Pulmonary artery endothelial cell (primary cell): Measurements from ENCODE around the gene C2orf81. TPM values are rescaled to one million over a fixed set of nuclear protein-coding genes. Genes with fewer than 3 reads are reported as not detected.
"Not testable (repeated sequence)": the region's sequence is repeated elsewhere in the genome, so short reads cannot be mapped to it uniquely, and the experiment has no call there.

Experiments
- DNase-seq: peaks from one replicate; pipeline ENCODE4 v3.0.0-alpha.2; 2011; ENCODE audit warnings: low read depth, low spot score
- total RNA-seq: library from RNA; depleted of rRNA; stranded (reverse); fragments of >200 nt; gene quantifications from 2 replicates; pipeline ENCODE4 v1.2.3, GENCODE V29; 2014

C2orf81 gene
- total RNA-seq: 0.13 and 0.28 TPM in 2 replicates

- peak; percentile 27 for DNase-seq
Measured at GRCh38 chr2:74421221-74421870, at the start of gene C2orf81, which contains the start of gene WDR54. Gene C2orf81 (minus strand): TSS chr2:74421619. CDS start chr2:74421560, 59 bp downstream. Gene WDR54 (plus strand): TSS chr2:74421730. CDS start chr2:74422154, 424 bp downstream.

DNA sequence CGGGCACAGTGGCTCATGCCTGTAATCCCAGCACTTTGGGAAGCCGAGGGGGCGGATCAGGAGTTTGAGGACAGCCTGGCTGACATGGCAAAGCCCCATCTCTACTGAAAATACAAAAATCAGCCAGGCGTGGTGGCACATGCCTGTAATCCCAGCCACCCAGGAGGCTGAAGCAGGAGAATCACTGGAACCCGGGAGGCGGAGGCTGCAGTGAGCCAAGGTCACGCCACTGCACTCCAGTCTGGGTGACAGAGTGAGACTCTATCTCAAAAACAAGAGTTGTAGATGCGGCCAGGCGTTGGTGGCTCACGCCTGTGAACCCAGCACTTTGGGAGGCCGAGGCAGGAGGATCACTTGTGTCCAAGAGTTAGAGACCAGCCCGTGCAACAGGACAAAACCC, 49.3 kb upstream of the C2orf81 start:
- DNase-seq: not testable (repeated sequence)

DNA sequence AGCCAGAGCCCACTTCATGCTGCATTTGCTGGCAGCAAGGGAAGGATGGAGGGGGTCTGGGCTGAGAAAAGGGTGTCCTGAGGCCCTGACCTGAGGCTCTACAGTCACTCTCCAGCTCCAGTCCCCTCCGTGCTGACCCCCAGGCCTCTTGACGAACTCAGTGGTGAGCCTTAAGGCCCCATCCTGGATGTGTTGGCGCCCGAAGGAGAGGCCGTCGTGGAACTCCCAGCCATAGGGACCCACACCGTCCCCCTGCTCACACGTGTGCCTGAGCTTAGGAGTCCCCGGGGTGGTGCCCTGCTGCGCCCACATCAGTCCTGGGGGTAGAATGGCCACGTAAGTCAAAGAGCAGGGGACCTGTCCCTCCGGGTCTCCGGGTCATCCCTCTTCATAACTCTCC, 43.0 kb upstream of the C2orf81 start:
- DNase-seq: no peak

- DNase-seq: no peak
Measured at GRCh38 chr2:74462786-74463105, 41.3 kb upstream of the C2orf81 start.

- DNase-seq: no peak
Measured at GRCh38 chr2:74462054-74462785, 40.8 kb upstream of the C2orf81 start.

GRCh38 chr2:74461187-74462053, 40.0 kb upstream of the C2orf81 start:
- DNase-seq: no peak

GRCh38 chr2:74460187-74460586, 38.8 kb upstream of the C2orf81 start:
- DNase-seq: not testable (repeated sequence)

GRCh38 chr2:74459503-74460118, 38.2 kb upstream of the C2orf81 start:
- not testable (repeated sequence) for DNase-seq

DNA sequence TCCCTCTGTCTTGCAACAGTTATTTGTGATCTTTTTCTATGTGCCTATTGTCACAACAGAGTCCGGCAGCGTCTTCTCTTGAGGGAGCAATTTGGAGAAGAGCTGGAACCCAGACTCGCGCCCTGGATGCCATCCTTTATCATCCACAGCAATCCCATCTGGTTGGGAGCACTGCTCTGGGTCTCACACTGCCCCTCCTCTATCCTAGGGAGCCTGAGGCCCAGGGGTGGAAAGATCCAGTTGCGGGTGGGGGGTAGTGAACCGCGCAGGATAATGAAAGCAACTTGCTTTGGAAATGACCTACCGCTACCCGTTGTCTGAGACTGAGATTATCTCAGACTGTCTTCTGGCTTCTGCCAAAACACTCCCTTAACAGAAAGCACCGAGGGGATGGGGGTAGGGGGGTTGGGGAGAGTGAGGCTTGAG, 37.5 kb upstream of the C2orf81 start:
- no peak for DNase-seq

GRCh38 chr2:74458132-74458937, 36.9 kb upstream of the C2orf81 start, which contains the start of gene WBP1:
Gene WBP1 (plus strand): TSS chr2:74458438. CDS start chr2:74458603, 165 bp downstream.
- peak; percentile 100 for DNase-seq

GRCh38 chr2:74457549-74458131, 36.2 kb upstream of the C2orf81 start:
- DNase-seq: no peak

- no peak for DNase-seq
Measured at GRCh38 chr2:74457129-74457548, 35.7 kb upstream of the C2orf81 start.

DNA sequence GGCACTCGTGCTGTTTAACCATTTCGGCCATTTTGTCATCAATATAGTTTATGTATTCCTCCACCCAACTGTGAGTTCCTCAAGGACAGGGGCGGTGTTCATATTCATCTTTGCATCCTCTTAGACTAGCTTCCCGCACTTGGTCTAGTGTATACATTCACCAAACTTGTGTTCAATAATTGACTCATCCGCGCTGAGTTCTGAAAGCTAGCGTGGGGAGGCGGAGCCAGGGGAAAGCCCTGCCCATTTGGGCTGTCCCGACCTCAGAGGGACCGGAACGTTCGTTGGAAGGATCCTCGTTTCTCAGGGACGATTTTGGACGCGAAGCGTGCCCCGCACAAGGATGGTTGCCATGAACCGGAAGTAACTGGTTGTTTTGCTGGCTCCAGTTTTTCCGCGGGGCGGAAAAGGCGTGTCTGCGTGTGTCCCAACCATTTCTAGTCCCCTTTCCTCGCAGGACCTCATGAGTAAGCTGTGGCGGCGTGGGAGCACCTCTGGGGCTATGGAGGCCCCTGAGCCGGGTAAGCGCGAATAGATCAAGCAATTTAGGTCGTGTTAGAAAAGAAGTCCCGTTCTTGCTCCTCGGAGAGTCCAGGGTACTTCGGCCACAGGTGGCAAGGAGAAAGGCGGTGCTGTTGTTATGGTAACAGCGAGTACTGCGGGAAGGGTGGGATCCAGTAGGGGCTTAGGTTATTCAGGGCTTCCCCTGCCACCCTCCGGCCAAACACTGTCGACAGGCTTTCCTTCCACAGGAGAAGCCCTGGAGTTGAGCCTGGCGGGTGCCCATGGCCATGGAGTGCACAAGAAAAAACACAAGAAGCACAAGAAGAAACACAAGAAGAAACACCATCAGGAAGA, 33.5 kb upstream of the C2orf81 start, which contains the start of gene INO80B:
TSS of gene INO80B (plus strand) at position 434 of the 858 bp plus-strand sequence. CDS start at position 464, 30 bp downstream.
- peak; percentile 92 for DNase-seq

- no peak for DNase-seq
Measured at GRCh38 chr2:74450570-74451190, 29.3 kb upstream of the C2orf81 start.

DNA sequence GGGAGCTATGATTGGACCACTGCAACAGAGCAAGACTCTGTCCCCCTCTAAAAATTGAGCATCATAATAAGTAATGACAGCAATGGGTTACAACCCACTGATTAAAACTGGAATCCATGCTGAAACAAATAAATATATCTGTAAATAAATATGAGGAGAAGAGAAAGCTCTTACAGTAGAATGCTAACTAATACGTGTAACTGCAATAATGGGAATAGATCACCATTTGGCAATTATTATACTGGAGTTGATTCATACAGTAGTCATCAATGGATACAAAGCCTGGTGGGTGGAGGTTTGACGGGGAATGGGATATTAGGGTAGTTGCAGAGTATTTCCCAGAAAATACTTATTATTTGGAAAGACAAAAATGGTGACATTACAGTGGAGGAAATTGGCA, 27.4 kb upstream of the C2orf81 start:
- no peak for DNase-seq

DNA sequence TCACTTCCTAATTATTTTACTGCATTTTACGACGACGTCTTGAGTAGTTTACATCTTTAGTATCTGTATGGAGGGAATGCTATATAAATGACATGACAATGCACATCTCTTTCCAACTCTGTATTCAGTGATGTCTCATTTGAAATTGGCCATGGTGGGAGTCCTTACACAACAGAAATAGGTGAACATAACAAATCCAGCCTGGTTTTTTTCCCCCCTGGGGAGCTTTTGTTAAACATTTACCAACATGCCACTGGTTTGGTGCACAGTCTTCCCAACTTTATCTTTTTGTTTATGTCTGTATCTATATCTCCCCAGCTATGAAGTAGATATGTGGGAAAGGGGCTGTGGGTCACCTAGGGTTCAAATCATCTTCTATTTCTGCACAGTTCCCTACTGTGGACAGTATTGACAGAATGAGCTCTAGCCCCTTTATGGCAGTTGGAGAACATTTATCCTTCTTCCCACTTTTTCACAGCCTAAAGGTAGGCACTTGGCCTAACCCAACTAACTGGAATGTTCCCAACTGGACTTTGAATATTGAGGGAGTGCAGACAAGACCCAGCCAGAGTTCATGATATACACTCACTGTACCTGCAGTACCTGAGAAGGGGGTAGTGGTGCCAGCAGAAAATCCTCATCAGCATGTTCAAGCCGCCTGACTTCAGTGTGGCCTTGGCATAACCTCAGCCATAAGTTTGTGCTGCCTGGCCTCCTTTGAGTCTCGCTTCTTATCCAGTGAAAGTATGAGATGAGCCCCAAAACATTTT, 26.0 kb upstream of the C2orf81 start:
- no peak for DNase-seq

DNA sequence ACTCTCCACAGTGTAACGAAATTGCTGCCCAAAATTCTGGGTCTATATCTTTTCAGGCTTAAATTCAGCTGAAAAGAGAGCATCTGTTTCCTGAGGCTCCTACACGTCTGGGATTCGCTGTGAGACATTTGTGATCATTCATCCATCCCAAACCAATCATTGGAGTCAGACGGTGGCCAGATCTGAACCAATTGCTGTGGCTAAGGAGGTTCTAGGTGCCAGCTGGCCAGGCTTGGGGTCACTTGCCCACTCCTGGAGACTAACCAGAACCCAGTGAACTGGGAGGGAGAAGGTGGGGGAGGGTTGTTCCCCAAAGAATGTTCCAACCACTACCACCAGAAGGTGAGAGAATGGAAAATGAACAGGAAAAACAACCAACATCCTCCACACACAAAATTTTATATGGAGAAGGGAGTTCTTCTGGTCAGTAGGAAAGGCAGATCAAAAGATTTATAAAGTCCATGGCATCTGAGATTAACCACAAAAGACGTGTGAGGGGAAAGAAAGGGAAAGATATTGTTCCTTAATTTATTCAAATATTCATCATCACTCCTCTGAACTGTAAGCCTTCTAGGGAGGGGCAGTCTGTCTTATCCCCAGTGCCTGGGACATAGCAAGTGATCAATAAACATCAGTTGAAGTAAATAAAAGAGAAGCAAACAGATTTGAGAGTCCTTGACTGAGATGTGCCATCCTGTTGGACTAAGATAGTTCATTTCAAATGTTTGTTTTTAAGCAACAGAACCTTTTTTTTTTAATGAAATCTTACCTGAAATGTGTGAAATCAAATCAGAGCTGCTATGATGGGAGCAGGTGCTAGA, 23.3 kb upstream of the C2orf81 start:
- no peak for DNase-seq
